ENCODE results near the gene PPP1R12A. TPM values are rescaled to one million over a fixed set of nuclear protein-coding genes. Genes with fewer than 3 reads are reported as not detected.
A peak's percentile ranks its signal among the peaks of the same experiment; 100 is the strongest.

The PPP1R12A gene
- total and polyA plus RNA-seq, 5 donors from 2014 or later: 91.8 to 153 (median 106) TPM

GRCh38 chr12:79841248-79841877 is 93.5 kb downstream of the PPP1R12A start:
- H3K27ac ChIP-seq (ENCODE audit: insufficient read depth, low read length, poor library complexity, severe bottlenecking): peak overlapping the region; percentile 36
- ATAC-seq (ENCODE audit: low read depth in 2 of 2) (no peak), DNase-seq (peak in 1 of 3 donors; percentile 9)
- H3K36me3 ChIP-seq (ENCODE audit: control insufficient read depth, insufficient read depth, low read length): peaks cover 58% of the 10 kb centered on the region
- Mint-ChIP-seq H3K27me3 (no peaks in the 10 kb centered on the region), H3K4me3 (peak overlapping the region in 3 of 4 donors; percentile 3 to 13 (median 12)), H3K27ac (peak overlapping the region; percentile 24 to 97 (median 51)), H3K9me3 (peaks cover 0 to 17% (median 12%) of the 10 kb centered on the region in 7 donors), H3K36me3 (peaks cover 59% of the 10 kb centered on the region), H3K4me1 (peaks cover 26 to 56% (median 42%) of the 10 kb centered on the region in 4 donors)
- peak overlapping the region; percentile 22 for H3K4me3 ChIP-seq (ENCODE audit: low read depth, low read length)
- peaks cover 24% of the 10 kb centered on the region for H3K4me1 ChIP-seq (ENCODE audit: control insufficient read depth, insufficient read depth, low read length, poor library complexity, severe bottlenecking)
- H3K9me3 ChIP-seq (ENCODE audit: control insufficient read depth in 2 of 2, low read length in 2 of 2): peaks cover 9 to 20% of the 10 kb centered on the region in 2 experiments
- no peaks in the 10 kb centered on the region for H3K27me3 ChIP-seq (ENCODE audit: control insufficient read depth, insufficient read depth, low read length)

DNA sequence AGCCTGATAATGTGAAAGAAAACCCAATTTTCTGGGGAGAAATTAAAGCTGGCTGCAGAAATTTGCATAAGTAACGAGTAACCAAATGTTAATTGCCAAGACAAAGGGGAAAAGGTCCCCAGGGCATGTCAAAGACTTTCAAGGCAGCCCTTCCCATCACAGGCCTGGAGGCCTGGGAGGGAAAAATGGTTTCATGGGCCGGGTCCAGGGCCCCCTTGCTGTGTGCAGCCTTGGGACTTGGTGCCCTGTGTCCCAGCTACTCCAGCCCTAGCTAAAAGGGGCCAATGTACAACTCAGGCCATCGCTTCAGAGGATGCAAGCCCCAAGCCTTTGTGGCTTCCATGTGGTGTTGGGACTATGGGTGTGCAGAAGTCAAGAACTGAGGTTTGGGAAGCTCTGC is 96.5 kb downstream of the PPP1R12A start:
- DNase-seq (no peak), ATAC-seq (ENCODE audit: low read depth in 2 of 2) (no peak)
- peaks cover 9 to 20% of the 10 kb centered on the region in 2 experiments for H3K9me3 ChIP-seq (ENCODE audit: control insufficient read depth in 2 of 2, low read length in 2 of 2)
- H3K36me3 Mint-ChIP-seq: peaks cover 56% of the 10 kb centered on the region
- peaks cover 29% of the 10 kb centered on the region for H3K4me1 ChIP-seq (ENCODE audit: control insufficient read depth, insufficient read depth, low read length, poor library complexity, severe bottlenecking)
- H3K27ac ChIP-seq (ENCODE audit: insufficient read depth, low read length, poor library complexity, severe bottlenecking): no peak overlapping the region
- no peaks in the 10 kb centered on the region for H3K27me3 Mint-ChIP-seq
- H3K4me1 Mint-ChIP-seq: peaks cover 42 to 72% (median 52%) of the 10 kb centered on the region in 4 donors
- H3K4me3 ChIP-seq (ENCODE audit: low read depth, low read length): no peak overlapping the region
- H3K36me3 ChIP-seq (ENCODE audit: control insufficient read depth, insufficient read depth, low read length): peaks cover 49% of the 10 kb centered on the region
- no peaks in the 10 kb centered on the region for H3K27me3 ChIP-seq (ENCODE audit: control insufficient read depth, insufficient read depth, low read length)
- H3K4me3 Mint-ChIP-seq: no peak overlapping the region
- H3K9me3 Mint-ChIP-seq: peaks cover 0 to 17% (median 12%) of the 10 kb centered on the region in 7 donors
- H3K27ac Mint-ChIP-seq: no peak overlapping the region

- Histone ChIP-seq H3K9me3 (ENCODE audit: control insufficient read depth in 2 of 2, low read length in 2 of 2) (peaks cover 9 to 20% of the 10 kb centered on the region in 2 experiments), H3K27me3 (ENCODE audit: control insufficient read depth, insufficient read depth, low read length) (no peaks in the 10 kb centered on the region), H3K27ac (ENCODE audit: insufficient read depth, low read length, poor library complexity, severe bottlenecking) (no peak overlapping the region), H3K36me3 (ENCODE audit: control insufficient read depth, insufficient read depth, low read length) (peaks cover 49% of the 10 kb centered on the region), H3K4me1 (ENCODE audit: control insufficient read depth, insufficient read depth, low read length, poor library complexity, severe bottlenecking) (peaks cover 24% of the 10 kb centered on the region), H3K4me3 (ENCODE audit: low read depth, low read length) (no peak overlapping the region)
- Mint-ChIP-seq H3K36me3 (peaks cover 50% of the 10 kb centered on the region), H3K4me1 (peaks cover 42 to 73% (median 53%) of the 10 kb centered on the region in 4 donors), H3K4me3 (no peak overlapping the region), H3K27me3 (no peaks in the 10 kb centered on the region), H3K9me3 (peaks cover 0 to 17% (median 12%) of the 10 kb centered on the region in 7 donors), H3K27ac (no peak overlapping the region)
- ATAC-seq (ENCODE audit: low read depth in 2 of 2) (no peak), DNase-seq (no peak)
Observed at GRCh38 chr12:79837575-79837974, 97.3 kb downstream of the PPP1R12A start.

DNA sequence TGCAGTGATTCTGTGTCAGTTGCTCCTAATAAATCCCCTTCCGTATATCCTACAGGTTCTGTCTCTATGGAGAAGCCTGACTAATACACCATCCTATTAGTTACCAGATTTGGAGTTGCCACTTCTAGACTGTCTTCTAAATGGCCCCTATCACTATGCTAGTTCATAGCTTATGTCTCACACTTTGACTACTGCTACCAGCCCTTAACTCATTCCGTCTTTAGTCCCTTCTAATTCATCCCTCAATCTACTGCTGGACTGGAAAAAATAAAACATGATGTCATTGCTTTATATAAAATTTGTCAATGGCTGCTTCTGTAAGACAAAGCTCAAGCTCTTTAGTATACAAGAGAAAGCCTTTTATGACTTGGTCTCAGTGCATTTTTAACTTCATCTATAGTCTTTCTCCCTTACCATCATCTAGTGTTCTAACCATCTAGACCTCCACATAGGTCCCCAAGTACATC is 99.5 kb downstream of the PPP1R12A start:
- H3K4me3 Mint-ChIP-seq: no peak overlapping the region
- no peak for ATAC-seq (ENCODE audit: low read depth in 2 of 2)
- peaks cover 57% of the 10 kb centered on the region for H3K36me3 ChIP-seq (ENCODE audit: control insufficient read depth, insufficient read depth, low read length)
- peaks cover 33% of the 10 kb centered on the region for H3K36me3 Mint-ChIP-seq
- H3K27me3 Mint-ChIP-seq: no peaks in the 10 kb centered on the region
- peaks cover 15% of the 10 kb centered on the region for H3K4me1 ChIP-seq (ENCODE audit: control insufficient read depth, insufficient read depth, low read length, poor library complexity, severe bottlenecking)
- peaks cover 0 to 14% (median 10%) of the 10 kb centered on the region in 7 donors for H3K9me3 Mint-ChIP-seq
- no peaks in the 10 kb centered on the region for H3K27me3 ChIP-seq (ENCODE audit: control insufficient read depth, insufficient read depth, low read length)
- peak overlapping the region in 1 of 3 donors; percentile 18 for H3K27ac Mint-ChIP-seq
- no peak overlapping the region for H3K4me3 ChIP-seq (ENCODE audit: low read depth, low read length)
- DNase-seq: no peak
- peaks cover 8 to 20% of the 10 kb centered on the region in 2 experiments for H3K9me3 ChIP-seq (ENCODE audit: control insufficient read depth in 2 of 2, low read length in 2 of 2)
- H3K4me1 Mint-ChIP-seq: peaks cover 38 to 73% (median 49%) of the 10 kb centered on the region in 4 donors
- no peak overlapping the region for H3K27ac ChIP-seq (ENCODE audit: insufficient read depth, low read length, poor library complexity, severe bottlenecking)

- no peak overlapping the region for H3K27ac ChIP-seq (ENCODE audit: insufficient read depth, low read length, poor library complexity, severe bottlenecking)
- H3K4me3 ChIP-seq (ENCODE audit: low read depth, low read length): no peak overlapping the region
- H3K9me3 ChIP-seq (ENCODE audit: control insufficient read depth in 2 of 2, low read length in 2 of 2): peaks cover 7 to 15% of the 10 kb centered on the region in 2 experiments
- H3K36me3 ChIP-seq (ENCODE audit: control insufficient read depth, insufficient read depth, low read length): peaks cover 53% of the 10 kb centered on the region
- no peaks in the 10 kb centered on the region for H3K27me3 ChIP-seq (ENCODE audit: control insufficient read depth, insufficient read depth, low read length)
- H3K4me1 Mint-ChIP-seq: peaks cover 39 to 74% (median 48%) of the 10 kb centered on the region in 4 donors
- H3K9me3 Mint-ChIP-seq: peaks cover 0 to 13% (median 7%) of the 10 kb centered on the region in 7 donors
- H3K4me1 ChIP-seq (ENCODE audit: control insufficient read depth, insufficient read depth, low read length, poor library complexity, severe bottlenecking): peaks cover 15% of the 10 kb centered on the region
- H3K4me3 Mint-ChIP-seq: no peak overlapping the region
- DNase-seq (no peak), ATAC-seq (ENCODE audit: low read depth in 2 of 2) (no peak)
- no peaks in the 10 kb centered on the region for H3K27me3 Mint-ChIP-seq
- peaks cover 28% of the 10 kb centered on the region for H3K36me3 Mint-ChIP-seq
- H3K27ac Mint-ChIP-seq: peak overlapping the region in 1 of 3 donors; percentile 18
Observed at GRCh38 chr12:79834712-79835376, 100.1 kb downstream of the PPP1R12A start.

DNA sequence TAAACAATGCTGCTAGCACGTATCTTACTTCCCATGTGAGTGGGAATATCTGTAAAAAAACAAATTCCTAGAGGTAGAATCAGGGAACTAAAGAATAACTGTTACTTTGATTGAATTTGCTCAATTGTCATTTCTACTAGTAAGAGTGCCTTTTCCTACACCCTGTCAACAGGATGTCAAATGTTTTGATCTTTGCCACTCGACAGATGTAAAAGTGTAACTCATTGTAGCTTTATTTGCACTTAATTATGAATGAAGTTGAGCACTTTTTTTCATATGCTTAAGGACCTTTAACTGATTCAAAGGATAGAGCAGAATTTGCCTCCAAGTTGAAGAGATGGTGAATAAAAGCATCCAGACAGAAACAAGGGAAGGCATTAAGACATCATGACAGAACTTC is 104.5 kb downstream of the PPP1R12A start:
- Histone ChIP-seq H3K27ac (ENCODE audit: insufficient read depth, low read length, poor library complexity, severe bottlenecking) (no peak overlapping the region), H3K36me3 (ENCODE audit: control insufficient read depth, insufficient read depth, low read length) (peaks cover 34% of the 10 kb centered on the region), H3K9me3 (ENCODE audit: control insufficient read depth in 2 of 2, low read length in 2 of 2) (no peaks in the 10 kb centered on the region), H3K27me3 (ENCODE audit: control insufficient read depth, insufficient read depth, low read length) (no peaks in the 10 kb centered on the region), H3K4me1 (ENCODE audit: control insufficient read depth, insufficient read depth, low read length, poor library complexity, severe bottlenecking) (peaks cover 15% of the 10 kb centered on the region), H3K4me3 (ENCODE audit: low read depth, low read length) (peak overlapping the region; percentile 13)
- Mint-ChIP-seq H3K4me1 (peaks cover 48 to 76% (median 63%) of the 10 kb centered on the region in 4 donors), H3K27me3 (no peaks in the 10 kb centered on the region), H3K4me3 (peak overlapping the region in 3 of 4 donors; percentile 9 to 45 (median 10)), H3K36me3 (peaks cover 25% of the 10 kb centered on the region), H3K9me3 (no peaks in the 10 kb centered on the region), H3K27ac (peak overlapping the region in 1 of 3 donors; percentile 50)
- ATAC-seq (ENCODE audit: low read depth in 2 of 2): peak in 1 of 2 donors; percentile 70
- peak in 2 of 3 donors; percentile 17 to 52 for DNase-seq

- no peaks in the 10 kb centered on the region for H3K27me3 Mint-ChIP-seq
- peaks cover 18% of the 10 kb centered on the region for H3K36me3 Mint-ChIP-seq
- peaks cover 11% of the 10 kb centered on the region for H3K4me1 ChIP-seq (ENCODE audit: control insufficient read depth, insufficient read depth, low read length, poor library complexity, severe bottlenecking)
- H3K27ac ChIP-seq (ENCODE audit: insufficient read depth, low read length, poor library complexity, severe bottlenecking): no peak overlapping the region
- no peaks in the 10 kb centered on the region for H3K9me3 Mint-ChIP-seq
- no peak overlapping the region for H3K4me3 Mint-ChIP-seq
- no peaks in the 10 kb centered on the region for H3K27me3 ChIP-seq (ENCODE audit: control insufficient read depth, insufficient read depth, low read length)
- peaks cover 42 to 72% (median 60%) of the 10 kb centered on the region in 4 donors for H3K4me1 Mint-ChIP-seq
- H3K9me3 ChIP-seq (ENCODE audit: control insufficient read depth in 2 of 2, low read length in 2 of 2): no peaks in the 10 kb centered on the region
- H3K4me3 ChIP-seq (ENCODE audit: low read depth, low read length): no peak overlapping the region
- peak overlapping the region in 1 of 3 donors; percentile 15 for H3K27ac Mint-ChIP-seq
- peaks cover 29% of the 10 kb centered on the region for H3K36me3 ChIP-seq (ENCODE audit: control insufficient read depth, insufficient read depth, low read length)
- DNase-seq (no peak), ATAC-seq (ENCODE audit: low read depth in 2 of 2) (no peak)
Observed at GRCh38 chr12:79828924-79829323, 106.0 kb downstream of the PPP1R12A start.

Measured in CD4-positive, CD25-positive, alpha-beta regulatory T cell (primary cell).